Panc1 (cell line): ENCODE data around the gene QRFPR. TPM values are rescaled to one million over a fixed set of nuclear protein-coding genes. Genes with fewer than 3 reads are reported as not detected.

ENCODE experiments used
- ATAC-seq: fragments of 200-7000 bp; cut with Tn5 transposase; 2 replicates; pipeline ENCODE4 v1.9.1; 2020; ENCODE audit warnings: mild to moderate bottlenecking, moderate library complexity
- BruUV-seq: library from RNA; stranded (reverse); fragments of 400-500 nt; replicated peaks from 2 replicates; lab custom pipeline; 2021; lab: Mats Ljungman, UMichigan
- CTCF ChIA-PET: fragments of 300-600 bp; sonication (Branson Sonifier 250); formaldehyde crosslinking; loops from one replicate; lab custom pipeline; 2022; ENCODE audit warnings: antibody characterized with exemption; lab: Charles Lee
- POLR2A ChIA-PET: fragments of 300-600 bp; sonication (Branson Sonifier 250); formaldehyde crosslinking; loops from one replicate; lab custom pipeline; 2022; ENCODE audit warnings: antibody characterized with exemption; lab: Charles Lee
- DNase-seq: peaks from one replicate; pipeline ENCODE4 v3.0.0-alpha.2; 2010; ENCODE audit warnings: low read depth, low spot score
- H3K27ac ChIP-seq: 2 replicates; pipeline ENCODE4 v1.5.1; 2011; ENCODE audit warnings: mild to moderate bottlenecking, low read length, inconsistent platforms
- H3K27me3 ChIP-seq: fragments of 200-500 bp; sonication (Bioruptor generic); 2 replicates; pipeline ENCODE4 v1.6.0; 2014; ENCODE audit warnings: low read length, inconsistent platforms; ENCODE audit not compliant: control insufficient read depth, insufficient read depth
- H3K36me3 ChIP-seq: fragments of 200-500 bp; sonication (Bioruptor generic); 2 replicates; pipeline ENCODE4 v1.5.1; 2014; ENCODE audit warnings: inconsistent platforms, mild to moderate bottlenecking, low read length, moderate library complexity; ENCODE audit not compliant: control insufficient read depth, insufficient read depth
- H3K4me1 ChIP-seq: 2 replicates; pipeline ENCODE4 v1.5.1; 2011; ENCODE audit warnings: inconsistent platforms, mild to moderate bottlenecking, low read length, moderate library complexity; ENCODE audit not compliant: control insufficient read depth, insufficient read depth
- H3K4me3 ChIP-seq, 2 experiments: 2 replicates each; pipeline ENCODE4 v1.5.1; 2011 to 2012; ENCODE audit warnings: low read depth in 2 of 2, low read length in 2 of 2, mild to moderate bottlenecking in 2 of 2, inconsistent platforms in 1 of 2, moderate library complexity in 1 of 2
- H3K9me3 ChIP-seq: fragments of 200-500 bp; sonication (Bioruptor generic); 2 replicates; pipeline ENCODE4 v1.5.1; 2014; ENCODE audit warnings: low read depth, mild to moderate bottlenecking, inconsistent platforms, low read length, moderate library complexity; ENCODE audit not compliant: control insufficient read depth, insufficient read depth
- POLR2AphosphoS5 ChIP-seq: IDR thresholded peaks from 2 replicates; pipeline ENCODE4 v1.6.1; 2012; ENCODE audit warnings: mild to moderate bottlenecking, low read depth, low read length, moderate library complexity
- SIN3A ChIP-seq: IDR thresholded peaks from 2 replicates; pipeline ENCODE4 v1.6.1; 2012; ENCODE audit warnings: low read depth, mild to moderate bottlenecking, low read length, moderate library complexity, borderline replicate concordance; ENCODE audit not compliant: insufficient read depth
- TCF7L2 ChIP-seq: IDR thresholded peaks from 2 replicates; pipeline ENCODE4 v1.6.1; 2011; ENCODE audit warnings: mild to moderate bottlenecking, low read depth, low read length, inconsistent platforms
- in situ Hi-C: cut with HindIII; loops from 2 replicates; pipeline ENCODE4 v1.10.0; 2016; ENCODE audit warnings: low sequenced_read_pairs, low pct_unique_long_range_greater_than_20kb
- intact Hi-C: fragments of 100-400 bp; cut with micrococcal nuclease; formaldehyde crosslinking; loops from one replicate; pipeline ENCODE4 v1.10.0; 2022; ENCODE audit not compliant: unreplicated experiment
- total RNA-seq: library from RNA; stranded (reverse); gene quantifications from one replicate; pipeline ENCODE4 v1.2.1, GENCODE V29; 2021; ENCODE audit not compliant: unreplicated experiment
- TF ChIP-seq, protein P1 (sequence below), 2 experiments: IDR thresholded peaks; 2 replicates each; pipeline ENCODE4 v1.6.1; 2011 to 2012; ENCODE audit warnings: low read depth in 2 of 2, control low read depth in 1 of 2, low read length in 1 of 2, mild to moderate bottlenecking in 1 of 2, moderate library complexity in 1 of 2; ENCODE audit not compliant: insufficient read depth in 1 of 2
- TF ChIP-seq, protein P2 (sequence below): fragments of 450-650 bp; IDR thresholded peaks from 2 replicates; pipeline ENCODE4 v1.5.1; 2017; ENCODE audit warnings: mild to moderate bottlenecking

QRFPR gene
- total RNA-seq, 1 experiment from 2014 or later = not detected

DNA sequence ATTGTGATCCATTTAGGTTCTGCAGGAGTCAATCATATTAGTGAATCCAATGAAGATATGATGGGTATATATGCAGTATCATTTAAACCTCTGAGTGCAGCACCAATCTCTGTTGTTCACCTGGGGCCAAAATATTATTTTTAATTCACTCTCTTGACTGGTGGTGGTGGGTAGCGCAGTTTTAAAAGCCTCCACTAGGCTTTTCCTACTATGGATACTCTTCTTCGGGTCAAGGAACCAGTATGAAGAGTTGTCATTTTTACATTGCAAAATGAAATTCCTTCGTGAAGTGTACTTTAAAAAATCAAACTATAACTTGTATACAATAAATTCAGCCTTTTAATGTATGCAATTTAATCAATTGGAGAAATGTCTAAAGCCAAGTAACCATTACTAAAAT lies 56.5 kb downstream of the QRFPR start:
- TF ChIP-seq SIN3A = no peak
- TF ChIP-seq, protein P1, sequence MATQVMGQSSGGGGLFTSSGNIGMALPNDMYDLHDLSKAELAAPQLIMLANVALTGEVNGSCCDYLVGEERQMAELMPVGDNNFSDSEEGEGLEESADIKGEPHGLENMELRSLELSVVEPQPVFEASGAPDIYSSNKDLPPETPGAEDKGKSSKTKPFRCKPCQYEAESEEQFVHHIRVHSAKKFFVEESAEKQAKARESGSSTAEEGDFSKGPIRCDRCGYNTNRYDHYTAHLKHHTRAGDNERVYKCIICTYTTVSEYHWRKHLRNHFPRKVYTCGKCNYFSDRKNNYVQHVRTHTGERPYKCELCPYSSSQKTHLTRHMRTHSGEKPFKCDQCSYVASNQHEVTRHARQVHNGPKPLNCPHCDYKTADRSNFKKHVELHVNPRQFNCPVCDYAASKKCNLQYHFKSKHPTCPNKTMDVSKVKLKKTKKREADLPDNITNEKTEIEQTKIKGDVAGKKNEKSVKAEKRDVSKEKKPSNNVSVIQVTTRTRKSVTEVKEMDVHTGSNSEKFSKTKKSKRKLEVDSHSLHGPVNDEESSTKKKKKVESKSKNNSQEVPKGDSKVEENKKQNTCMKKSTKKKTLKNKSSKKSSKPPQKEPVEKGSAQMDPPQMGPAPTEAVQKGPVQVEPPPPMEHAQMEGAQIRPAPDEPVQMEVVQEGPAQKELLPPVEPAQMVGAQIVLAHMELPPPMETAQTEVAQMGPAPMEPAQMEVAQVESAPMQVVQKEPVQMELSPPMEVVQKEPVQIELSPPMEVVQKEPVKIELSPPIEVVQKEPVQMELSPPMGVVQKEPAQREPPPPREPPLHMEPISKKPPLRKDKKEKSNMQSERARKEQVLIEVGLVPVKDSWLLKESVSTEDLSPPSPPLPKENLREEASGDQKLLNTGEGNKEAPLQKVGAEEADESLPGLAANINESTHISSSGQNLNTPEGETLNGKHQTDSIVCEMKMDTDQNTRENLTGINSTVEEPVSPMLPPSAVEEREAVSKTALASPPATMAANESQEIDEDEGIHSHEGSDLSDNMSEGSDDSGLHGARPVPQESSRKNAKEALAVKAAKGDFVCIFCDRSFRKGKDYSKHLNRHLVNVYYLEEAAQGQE (IDR thresholded peaks at IDR 0.05; ENCODE audit: insufficient read depth in 1 of 2, low read depth in 2 of 2, low read length in 1 of 2) = no peak
- TF ChIP-seq, protein P2, sequence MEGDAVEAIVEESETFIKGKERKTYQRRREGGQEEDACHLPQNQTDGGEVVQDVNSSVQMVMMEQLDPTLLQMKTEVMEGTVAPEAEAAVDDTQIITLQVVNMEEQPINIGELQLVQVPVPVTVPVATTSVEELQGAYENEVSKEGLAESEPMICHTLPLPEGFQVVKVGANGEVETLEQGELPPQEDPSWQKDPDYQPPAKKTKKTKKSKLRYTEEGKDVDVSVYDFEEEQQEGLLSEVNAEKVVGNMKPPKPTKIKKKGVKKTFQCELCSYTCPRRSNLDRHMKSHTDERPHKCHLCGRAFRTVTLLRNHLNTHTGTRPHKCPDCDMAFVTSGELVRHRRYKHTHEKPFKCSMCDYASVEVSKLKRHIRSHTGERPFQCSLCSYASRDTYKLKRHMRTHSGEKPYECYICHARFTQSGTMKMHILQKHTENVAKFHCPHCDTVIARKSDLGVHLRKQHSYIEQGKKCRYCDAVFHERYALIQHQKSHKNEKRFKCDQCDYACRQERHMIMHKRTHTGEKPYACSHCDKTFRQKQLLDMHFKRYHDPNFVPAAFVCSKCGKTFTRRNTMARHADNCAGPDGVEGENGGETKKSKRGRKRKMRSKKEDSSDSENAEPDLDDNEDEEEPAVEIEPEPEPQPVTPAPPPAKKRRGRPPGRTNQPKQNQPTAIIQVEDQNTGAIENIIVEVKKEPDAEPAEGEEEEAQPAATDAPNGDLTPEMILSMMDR = no peak
- no peak for TF ChIP-seq POLR2AphosphoS5
- no peak for TF ChIP-seq TCF7L2
- Histone ChIP-seq H3K27me3 (no peaks in the 10 kb centered on the region; the same call in 1 of the 2 replicates), H3K4me3 (no peak overlapping the region), H3K36me3 (no peaks in the 10 kb centered on the region), H3K4me1 (no peaks in the 10 kb centered on the region), H3K9me3 (no peaks in the 10 kb centered on the region), H3K27ac (no peak overlapping the region)
- no TSS peak for BruUV-seq
- ATAC-seq (no peak), DNase-seq (no peak)
- in situ Hi-C loops (no loop called here), intact Hi-C loops (no loop called here)
- POLR2A ChIA-PET = no interaction called here
- CTCF ChIA-PET = no interaction called here

DNA sequence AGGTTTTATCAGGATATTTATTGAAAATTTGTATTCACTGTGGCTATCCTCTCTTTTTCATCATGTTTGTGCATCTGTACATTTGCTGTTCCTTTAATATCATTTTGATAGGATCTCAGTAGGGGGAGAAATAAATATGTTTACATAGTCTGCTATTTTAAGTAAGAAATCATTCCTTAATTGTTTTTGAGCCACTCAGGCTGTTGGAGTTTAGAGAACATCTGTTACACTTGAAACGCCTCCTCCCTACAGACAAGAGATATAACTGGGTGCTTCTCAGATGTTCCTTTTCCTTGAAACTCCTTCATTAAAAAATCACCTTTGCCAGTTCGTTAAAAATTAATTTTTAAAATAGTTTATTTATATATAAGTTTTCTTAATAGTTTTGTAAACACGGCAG lies 59.4 kb downstream of the QRFPR start:
- CTCF ChIA-PET = no interaction called here

More for the DNA sequence above, 59.4 kb downstream of the QRFPR start:
- H3K36me3 ChIP-seq = no peaks in the 10 kb centered on the region
- no peak overlapping the region for H3K27ac ChIP-seq
- TF ChIP-seq, protein P2 = no peak
- TF ChIP-seq SIN3A = no peak
- no peak for TF ChIP-seq POLR2AphosphoS5
- TF ChIP-seq, protein P1 (IDR thresholded peaks at IDR 0.05; ENCODE audit: insufficient read depth in 1 of 2, low read depth in 2 of 2, low read length in 1 of 2) = no peak
- TF ChIP-seq TCF7L2 = no peak
- H3K4me3 ChIP-seq = no peak overlapping the region
- in situ Hi-C loops = no loop called here
- H3K9me3 ChIP-seq = no peaks in the 10 kb centered on the region
- DNase-seq = no peak
- intact Hi-C loops = no loop called here
- H3K27me3 ChIP-seq = no peaks in the 10 kb centered on the region
- no peak for ATAC-seq
- POLR2A ChIA-PET = no interaction called here
- BruUV-seq = no TSS peak
- no peaks in the 10 kb centered on the region for H3K4me1 ChIP-seq
